ENCODE measurements around the gene SBF1. TPM values are rescaled to one million over a fixed set of nuclear protein-coding genes. Genes with fewer than 3 reads are reported as not detected.

Gene SBF1
- total and polyA plus RNA-seq, 2 experiments from 2014 or later = 25.2 to 92.0 TPM

DNA sequence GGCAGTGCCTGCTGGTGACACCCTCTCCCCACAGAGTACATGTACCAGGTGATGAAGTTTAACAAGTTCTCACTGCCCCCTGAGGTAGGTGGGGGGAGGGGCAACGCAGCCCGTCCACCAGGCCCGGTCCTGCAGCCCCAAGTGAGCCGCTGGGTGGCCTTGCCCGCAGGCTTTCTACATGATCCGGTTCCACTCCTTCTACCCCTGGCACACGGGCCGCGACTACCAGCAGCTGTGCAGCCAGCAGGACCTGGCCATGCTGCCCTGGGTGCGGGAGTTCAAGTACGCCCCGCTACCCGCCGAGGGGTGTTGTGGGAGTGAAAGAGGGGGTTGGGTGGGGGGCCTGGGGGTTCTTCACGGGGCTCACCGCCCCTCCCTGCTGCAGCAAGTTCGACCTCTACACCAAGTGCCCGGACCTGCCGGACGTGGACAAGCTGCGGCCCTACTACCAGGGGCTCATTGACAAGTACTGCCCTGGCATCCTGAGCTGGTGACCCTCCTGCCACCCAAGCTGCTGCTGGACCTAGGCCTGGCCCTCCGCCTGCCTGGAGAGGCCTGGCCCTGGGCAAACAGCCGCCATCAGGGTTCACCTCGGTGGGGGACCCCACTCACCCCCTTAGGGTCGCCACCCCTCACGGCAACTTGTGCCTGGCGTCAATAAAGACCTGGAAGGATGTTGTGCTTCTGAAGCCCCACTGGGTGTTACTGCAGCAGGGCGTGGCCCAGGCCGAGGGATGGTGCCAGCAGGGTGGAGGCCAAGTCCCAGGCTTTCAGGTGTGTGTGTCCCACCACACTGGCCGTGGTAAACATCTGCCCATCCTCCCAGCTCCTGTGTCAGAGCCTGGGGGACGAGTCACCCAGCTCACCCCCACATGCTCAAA is 14.8 kb upstream of the SBF1 start:
- no peaks in the 10 kb centered on the region for H3K36me3 ChIP-seq (ENCODE audit: low read depth)
- DNase-seq = no peak
- H2AFZ ChIP-seq = no peak overlapping the region
- H3K4me3 ChIP-seq = no peak overlapping the region
- H3F3A ChIP-seq (ENCODE audit: insufficient read depth) = no peaks in the 10 kb centered on the region
- no peak overlapping the region for H3K27ac ChIP-seq
- no peaks in the 10 kb centered on the region for H3K79me2 ChIP-seq (ENCODE audit: insufficient read depth)
- H3K4me1 ChIP-seq (ENCODE audit: insufficient read depth) = no peaks in the 10 kb centered on the region
- no peaks in the 10 kb centered on the region for H3K9me2 ChIP-seq (ENCODE audit: insufficient read depth)
- no peaks in the 10 kb centered on the region for H4K20me1 ChIP-seq (ENCODE audit: insufficient read depth)
- in situ Hi-C loops (cut with MboI) = no loop called here
- TF ChIP-seq EZH2phosphoT487 (IDR thresholded peaks at IDR 0.05; ENCODE audit: insufficient read depth, low read depth) (no peak), EZH2 (IDR thresholded peaks at IDR 0.05; ENCODE audit: insufficient read depth, poor library complexity, severe bottlenecking) (no peak)
- 71 to 74% methylated on average over 25 to 28 of the region's 31 CpGs for WGBS, 2 experiments (ENCODE audit: low coverage in 1 of 2, low lambda C conversion rate in 2 of 2, missing lambda C conversion rate in 2 of 2)
- no peaks in the 10 kb centered on the region for H3K9me3 ChIP-seq (ENCODE audit: low read depth)
- no peak overlapping the region for H3K4me2 ChIP-seq (ENCODE audit: unreplicated experiment)
- no peaks in the 10 kb centered on the region for H3K27me3 ChIP-seq (replicated peaks; ENCODE audit: insufficient read depth)
- H3K9ac ChIP-seq = no peak overlapping the region

DNA sequence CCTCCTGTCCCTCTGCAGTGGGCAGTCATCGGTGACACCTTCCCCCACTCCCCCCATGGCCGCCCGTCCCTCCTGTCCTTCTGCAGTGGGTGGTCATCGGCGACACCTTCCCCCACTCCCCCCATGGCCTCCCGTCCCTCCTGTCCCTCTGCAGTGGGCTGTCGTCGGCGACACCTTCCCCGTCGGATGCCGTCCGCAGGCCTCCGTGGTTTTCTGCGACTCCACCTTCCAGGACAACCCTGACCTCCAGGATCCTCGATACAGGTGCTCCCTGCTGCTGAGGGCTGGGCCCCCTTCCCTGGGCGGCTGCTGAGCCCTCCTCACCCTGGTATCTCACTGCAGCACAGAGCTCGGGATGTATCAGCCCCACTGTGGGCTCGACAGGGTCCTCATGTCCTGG is 14.1 kb upstream of the SBF1 start:
- no peaks in the 10 kb centered on the region for H3K27me3 ChIP-seq (replicated peaks; ENCODE audit: insufficient read depth)
- 69 to 78% methylated on average over 11 to 19 of the region's 19 CpGs for WGBS, 2 experiments (ENCODE audit: low coverage in 1 of 2, low lambda C conversion rate in 2 of 2, missing lambda C conversion rate in 2 of 2)
- no peaks in the 10 kb centered on the region for H3K9me3 ChIP-seq (ENCODE audit: low read depth)
- H3K4me2 ChIP-seq (ENCODE audit: unreplicated experiment) = no peak overlapping the region
- in situ Hi-C loops (cut with MboI) = no loop called here
- no peak for DNase-seq
- no peak overlapping the region for H3K9ac ChIP-seq
- no peak overlapping the region for H2AFZ ChIP-seq
- no peaks in the 10 kb centered on the region for H3K4me1 ChIP-seq (ENCODE audit: insufficient read depth)
- no peaks in the 10 kb centered on the region for H3K79me2 ChIP-seq (ENCODE audit: insufficient read depth)
- H3F3A ChIP-seq (ENCODE audit: insufficient read depth) = no peaks in the 10 kb centered on the region
- H3K27ac ChIP-seq = no peak overlapping the region
- TF ChIP-seq EZH2 (IDR thresholded peaks at IDR 0.05; ENCODE audit: insufficient read depth, poor library complexity, severe bottlenecking) = no peak
- TF ChIP-seq EZH2phosphoT487 (IDR thresholded peaks at IDR 0.05; ENCODE audit: insufficient read depth, low read depth) = no peak
- no peak overlapping the region for H3K4me3 ChIP-seq
- no peaks in the 10 kb centered on the region for H3K9me2 ChIP-seq (ENCODE audit: insufficient read depth)
- no peaks in the 10 kb centered on the region for H4K20me1 ChIP-seq (ENCODE audit: insufficient read depth)
- H3K36me3 ChIP-seq (ENCODE audit: low read depth) = no peaks in the 10 kb centered on the region

DNA sequence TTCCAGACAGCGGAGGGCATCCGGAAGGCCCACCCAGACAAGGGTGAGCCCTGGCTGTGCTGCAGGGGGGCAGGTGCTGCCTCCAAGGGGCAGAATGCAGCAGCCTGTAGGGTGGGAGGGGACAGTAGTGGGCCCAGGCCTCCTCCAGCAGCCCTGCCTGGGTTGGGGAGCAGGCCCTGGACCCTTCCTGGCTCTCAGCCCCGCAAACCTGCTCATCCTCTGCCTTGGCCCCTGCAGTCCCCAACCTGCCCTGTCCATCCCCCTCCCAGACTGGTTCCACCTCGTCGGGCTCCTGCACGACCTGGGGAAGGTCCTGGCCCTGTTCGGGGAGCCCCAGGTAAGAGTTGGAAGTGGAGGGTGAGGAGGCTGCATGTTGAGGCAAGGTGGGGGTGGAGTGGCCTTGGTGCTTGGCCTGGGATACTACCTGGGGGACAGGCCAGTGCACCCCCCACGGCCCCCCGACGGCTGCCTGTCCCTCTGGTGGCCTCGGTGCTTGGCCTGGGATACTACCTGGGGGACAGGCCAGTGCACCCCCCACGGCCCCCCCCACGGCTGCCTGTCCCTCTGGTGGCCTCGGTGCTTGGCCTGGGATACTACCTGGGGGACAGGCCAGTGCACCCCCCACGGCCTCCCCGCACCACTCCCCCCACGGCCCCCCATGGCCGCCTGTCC is 13.3 kb upstream of the SBF1 start:
- no peak for DNase-seq
- TF ChIP-seq EZH2phosphoT487 (IDR thresholded peaks at IDR 0.05; ENCODE audit: insufficient read depth, low read depth) (no peak), EZH2 (IDR thresholded peaks at IDR 0.05; ENCODE audit: insufficient read depth, poor library complexity, severe bottlenecking) (no peak)
- Histone ChIP-seq H3K9me2 (ENCODE audit: insufficient read depth) (no peaks in the 10 kb centered on the region), H3K9me3 (ENCODE audit: low read depth) (no peaks in the 10 kb centered on the region), H3K36me3 (ENCODE audit: low read depth) (no peaks in the 10 kb centered on the region), H3F3A (ENCODE audit: insufficient read depth) (no peaks in the 10 kb centered on the region), H3K79me2 (ENCODE audit: insufficient read depth) (no peaks in the 10 kb centered on the region), H3K27me3 (replicated peaks; ENCODE audit: insufficient read depth) (no peaks in the 10 kb centered on the region), H3K4me2 (ENCODE audit: unreplicated experiment) (no peak overlapping the region), H3K9ac (no peak overlapping the region), H4K20me1 (ENCODE audit: insufficient read depth) (no peaks in the 10 kb centered on the region), H2AFZ (no peak overlapping the region), H3K4me3 (no peak overlapping the region), H3K4me1 (ENCODE audit: insufficient read depth) (no peaks in the 10 kb centered on the region), H3K27ac (no peak overlapping the region)
- in situ Hi-C loops (cut with MboI) = no loop called here
- WGBS, 2 experiments (ENCODE audit: low coverage in 1 of 2, low lambda C conversion rate in 2 of 2, missing lambda C conversion rate in 2 of 2) = 70 to 75% methylated on average over 8 to 18 of the region's 18 CpGs

GRCh38 chr22:50487290-50488005 is 12.6 kb upstream of the SBF1 start:
- H3K9me2 ChIP-seq (ENCODE audit: insufficient read depth) = no peaks in the 10 kb centered on the region
- H2AFZ ChIP-seq = no peak overlapping the region
- H3K27me3 ChIP-seq (replicated peaks; ENCODE audit: insufficient read depth) = no peaks in the 10 kb centered on the region
- no peak overlapping the region for H3K4me3 ChIP-seq
- no peak overlapping the region for H3K4me2 ChIP-seq (ENCODE audit: unreplicated experiment)
- H3K4me1 ChIP-seq (ENCODE audit: insufficient read depth) = 0 out of 2 replicates have a peak, but pooled peaks cover 3% of the 10 kb centered on the region
- 65 to 72% methylated on average over 20 to 23 of the region's 23 CpGs for WGBS, 2 experiments (ENCODE audit: low coverage in 1 of 2, low lambda C conversion rate in 2 of 2, missing lambda C conversion rate in 2 of 2)
- H3K27ac ChIP-seq = no peak overlapping the region
- H3K79me2 ChIP-seq (ENCODE audit: insufficient read depth) = no peaks in the 10 kb centered on the region
- H4K20me1 ChIP-seq (ENCODE audit: insufficient read depth) = no peaks in the 10 kb centered on the region
- TF ChIP-seq EZH2 (IDR thresholded peaks at IDR 0.05; ENCODE audit: insufficient read depth, poor library complexity, severe bottlenecking) (no peak), EZH2phosphoT487 (IDR thresholded peaks at IDR 0.05; ENCODE audit: insufficient read depth, low read depth) (no peak)
- H3K9me3 ChIP-seq (ENCODE audit: low read depth) = no peaks in the 10 kb centered on the region
- no peaks in the 10 kb centered on the region for H3K36me3 ChIP-seq (ENCODE audit: low read depth)
- in situ Hi-C loops (cut with MboI) = no loop called here
- H3K9ac ChIP-seq = no peak overlapping the region
- H3F3A ChIP-seq (ENCODE audit: insufficient read depth) = no peaks in the 10 kb centered on the region
- DNase-seq = no peak

Measured in GM23248 (cell line).